NCI-H1436 (cell line): ENCODE measurements around the gene PLA2G2C.

ENCODE experiments used
- DNase-seq: peaks from one replicate; lab custom pipeline; 2025; lab: John Stamatoyannopoulos, UW

The PLA2G2C gene

GRCh38 chr1:20183616-20184271, 2.6 kb downstream of the PLA2G2C start:
- no peak for DNase-seq

GRCh38 chr1:20183035-20183434, 3.3 kb downstream of the PLA2G2C start:
- DNase-seq: no peak

- DNase-seq: no peak
Observed at GRCh38 chr1:20182415-20182814, 3.9 kb downstream of the PLA2G2C start.

- DNase-seq: no peak
Observed at GRCh38 chr1:20180844-20181207, 5.5 kb downstream of the PLA2G2C start.

GRCh38 chr1:20180129-20180843, 6.0 kb downstream of the PLA2G2C start:
- no peak for DNase-seq

- DNase-seq: no peak
Observed at GRCh38 chr1:20179371-20180128, 6.8 kb downstream of the PLA2G2C start.

GRCh38 chr1:20178634-20179370, 7.5 kb downstream of the PLA2G2C start:
- no peak for DNase-seq

GRCh38 chr1:20174937-20175666, 11.2 kb downstream of the PLA2G2C start:
- no peak for DNase-seq

- no peak for DNase-seq
Observed at GRCh38 chr1:20172033-20172590, 14.2 kb downstream of the PLA2G2C start.

- no peak for DNase-seq
Observed at GRCh38 chr1:20169932-20170331, 16.4 kb downstream of the PLA2G2C start.

- DNase-seq: no peak
Observed at GRCh38 chr1:20168564-20169491, 17.5 kb downstream of the PLA2G2C start.

GRCh38 chr1:20167126-20167525, 19.2 kb downstream of the PLA2G2C start:
- DNase-seq: no peak

- DNase-seq: no peak
Observed at GRCh38 chr1:20166051-20166450, 20.3 kb downstream of the PLA2G2C start.

GRCh38 chr1:20165522-20165951, 20.8 kb downstream of the PLA2G2C start:
- DNase-seq: no peak

GRCh38 chr1:20164694-20165202, 21.6 kb downstream of the PLA2G2C start:
- DNase-seq: no peak

- no peak for DNase-seq
Observed at GRCh38 chr1:20160034-20160433, 26.3 kb downstream of the PLA2G2C start.

GRCh38 chr1:20158358-20159070, 27.8 kb downstream of the PLA2G2C start:
- DNase-seq: no peak

GRCh38 chr1:20154301-20154831, 32.0 kb downstream of the PLA2G2C start:
- no peak for DNase-seq

GRCh38 chr1:20153000-20153418, 33.3 kb downstream of the PLA2G2C start:
- no peak for DNase-seq
